Measurements from ENCODE around the gene YWHAQ.
"Not testable (repeated sequence)": the region's sequence is repeated elsewhere in the genome, so short reads cannot be mapped to it uniquely, and the experiment has no call there.

YWHAQ gene

GRCh38 chr2:9554921-9555296 is 75.9 kb downstream of the YWHAQ start:
- in situ Hi-C loops (cut with MboI; ENCODE audit: low sequenced_read_pairs): no loop called here

GRCh38 chr2:9552219-9553178 is 78.3 kb downstream of the YWHAQ start:
- in situ Hi-C loops (cut with MboI; ENCODE audit: low sequenced_read_pairs): no loop called here

GRCh38 chr2:9550859-9551391 is 79.9 kb downstream of the YWHAQ start:
- in situ Hi-C loops (cut with MboI; ENCODE audit: low sequenced_read_pairs): not testable (repeated sequence)

GRCh38 chr2:9549420-9549819 is 81.4 kb downstream of the YWHAQ start:
- in situ Hi-C loops (cut with MboI; ENCODE audit: low sequenced_read_pairs): no loop called here

- in situ Hi-C loops (cut with MboI; ENCODE audit: low sequenced_read_pairs): no loop called here
Measured at GRCh38 chr2:9548506-9548905, 82.3 kb downstream of the YWHAQ start.

- in situ Hi-C loops (cut with MboI; ENCODE audit: low sequenced_read_pairs): no loop called here
Measured at GRCh38 chr2:9547262-9547991, 83.4 kb downstream of the YWHAQ start.

- in situ Hi-C loops (cut with MboI; ENCODE audit: low sequenced_read_pairs): no loop called here
Measured at GRCh38 chr2:9545502-9545901, 85.3 kb downstream of the YWHAQ start.

GRCh38 chr2:9543557-9543956 is 87.2 kb downstream of the YWHAQ start:
- in situ Hi-C loops (cut with MboI; ENCODE audit: low sequenced_read_pairs): no loop called here

GRCh38 chr2:9539531-9539930 is 91.3 kb downstream of the YWHAQ start:
- in situ Hi-C loops (cut with MboI; ENCODE audit: low sequenced_read_pairs): no loop called here

GRCh38 chr2:9538000-9538507 is 92.7 kb downstream of the YWHAQ start:
- in situ Hi-C loops (cut with MboI; ENCODE audit: low sequenced_read_pairs): no loop called here

- in situ Hi-C loops (cut with MboI; ENCODE audit: low sequenced_read_pairs): no loop called here
Measured at GRCh38 chr2:9536504-9536903, 94.3 kb downstream of the YWHAQ start.

GRCh38 chr2:9535177-9535576 is 95.6 kb downstream of the YWHAQ start:
- in situ Hi-C loops (cut with MboI; ENCODE audit: low sequenced_read_pairs): no loop called here

Data from HL-60/S4 treated with phorbol 12-myristate 13-acetate at 8.2 ng/mL for 4 days and 3 days (cell line).